ENCODE measurements around the gene CD4.
A peak's percentile ranks its signal among the peaks of the same experiment; 100 is the strongest.

Gene CD4

GRCh38 chr12:6772331-6772695 lies 17.0 kb upstream of the CD4 start, which contains the start of gene LAG3:
Gene LAG3, plus strand, starts transcription at chr12:6772520. Its CDS starts 333 bp downstream, at chr12:6772853.
- DNase-seq (ENCODE audit: low spot score): no peak
- no peak for TF ChIP-seq CTCF (conservative IDR thresholded peaks at IDR 0.05; ENCODE audit: low read depth)
- POLR2A ChIA-PET (ENCODE audit: low non-redundant PET): no interaction called here
- CTCF ChIA-PET: interaction anchor here (1.4 to 2.1 kb wide), 2 partner anchors 18 to 57 kb away, joined by 4 to 7 read pairs; no protein-coding TSS in a partner anchor
- H3K27ac ChIP-seq: peak within 1 kb of the TSS; percentile 94

- CTCF ChIA-PET: interaction anchor here (1.4 kb wide), 1 partner anchor 57 kb away, joined by 4 read pairs; no protein-coding TSS in a partner anchor
- no peak for DNase-seq (ENCODE audit: low spot score)
- POLR2A ChIA-PET (ENCODE audit: low non-redundant PET): interaction anchor here (0.6 kb wide), 1 partner anchor 155 kb away, joined by 3 read pairs; no protein-coding TSS in a partner anchor
- peak overlapping the region; percentile 94 for H3K27ac ChIP-seq
- TF ChIP-seq CTCF (conservative IDR thresholded peaks at IDR 0.05; ENCODE audit: low read depth): no peak
Observed at GRCh38 chr12:6772726-6773589, 16.4 kb upstream of the CD4 start.

- DNase-seq (ENCODE audit: low spot score): no peak
- TF ChIP-seq CTCF (conservative IDR thresholded peaks at IDR 0.05; ENCODE audit: low read depth): no peak
- ChIA-PET CTCF (interaction anchor here (0.6 to 1.3 kb wide), 4 partner anchors 20 to 62 kb away, joined by 3 to 6 read pairs (median 4); partner anchors contain the start of gene MLF2), POLR2A (ENCODE audit: low non-redundant PET) (interaction anchor here (0.6 to 1.1 kb wide), 2 partner anchors 50 to 156 kb away, joined by 3 read pairs; partner anchors contain the start of gene COPS7A)
- H3K27ac ChIP-seq: no peak overlapping the region
Observed at GRCh38 chr12:6773590-6774351, 15.6 kb upstream of the CD4 start.

GRCh38 chr12:6774499-6775062 lies 14.7 kb upstream of the CD4 start:
- no peak overlapping the region for H3K27ac ChIP-seq
- no peak for TF ChIP-seq CTCF (conservative IDR thresholded peaks at IDR 0.05; ENCODE audit: low read depth)
- CTCF ChIA-PET: interaction anchor here (0.6 to 1.3 kb wide), 4 partner anchors 21 to 110 kb away, joined by 3 to 6 read pairs (median 3); partner anchors contain the start of gene MLF2
- no peak for DNase-seq (ENCODE audit: low spot score)
- POLR2A ChIA-PET (ENCODE audit: low non-redundant PET): interaction anchor here (1.1 kb wide), 1 partner anchor 51 kb away, joined by 3 read pairs; the partner anchor contains the start of gene COPS7A

- TF ChIP-seq CTCF (conservative IDR thresholded peaks at IDR 0.05; ENCODE audit: low read depth): no peak
- no peak overlapping the region for H3K27ac ChIP-seq
- CTCF ChIA-PET: interaction anchor here (1.0 to 1.3 kb wide), 2 partner anchors 22 to 53 kb away, joined by 3 to 6 read pairs; partner anchors contain the start of gene MLF2
- POLR2A ChIA-PET (ENCODE audit: low non-redundant PET): interaction anchor here (1.1 kb wide), 1 partner anchor 52 kb away, joined by 3 read pairs; the partner anchor contains the start of gene COPS7A
- no peak for DNase-seq (ENCODE audit: low spot score)
Observed at GRCh38 chr12:6775185-6776174, 13.8 kb upstream of the CD4 start.

Data from RWPE1 (cell line).